ENCODE measurements around the gene PRSS21. TPM values are rescaled to one million over a fixed set of nuclear protein-coding genes. Genes with fewer than 3 reads are reported as not detected.

PRSS21 gene
- total RNA-seq, 6 experiments from 2014 or later: not detected

- H3K4me1 ChIP-seq: no peaks in the 10 kb centered on the region
- TF ChIP-seq POLR2A (IDR thresholded peaks at IDR 0.05) (no peak), CTCF (IDR thresholded peaks at IDR 0.05) (no peak)
- no peak overlapping the region for H3K27ac ChIP-seq
- ATAC-seq (no peak), DNase-seq (peak in 1 of 3 donors; percentile 39)
- intact Hi-C loops (cut with DNase I): no loop called here
- no peaks in the 10 kb centered on the region for H3K27me3 ChIP-seq
- H3K9me3 ChIP-seq: no peaks in the 10 kb centered on the region
- no peak overlapping the region for H3K4me3 ChIP-seq
- no peaks in the 10 kb centered on the region for H3K36me3 ChIP-seq
- no CpG with 5 or more reads among the region's 8 CpGs for WGBS (ENCODE audit: insufficient coverage, low coverage, low lambda C conversion rate, missing lambda C conversion rate)
Observed at GRCh38 chr16:2828521-2828840, 11.4 kb downstream of the PRSS21 start.

- intact Hi-C loops (cut with DNase I): no loop called here
- DNase-seq: peak in 1 of 3 donors; percentile 27
Observed at GRCh38 chr16:2828876-2829430, 11.9 kb downstream of the PRSS21 start.

GRCh38 chr16:2829501-2830354 is 12.7 kb downstream of the PRSS21 start, which contains the start of gene ZG16B:
ZG16B (plus strand) TSS chr16:2830303; CDS start chr16:2830442, 139 bp downstream.
- Histone ChIP-seq H3K4me3 (no peak within 1 kb of the TSS), H3K27me3 (no peaks in the 10 kb centered on the region), H3K27ac (no peak within 1 kb of the TSS), H3K36me3 (no peaks in the 10 kb centered on the region), H3K4me1 (no peaks in the 10 kb centered on the region), H3K9me3 (no peaks in the 10 kb centered on the region)
- intact Hi-C loops (cut with DNase I): no loop called here
- WGBS (ENCODE audit: insufficient coverage, low coverage, low lambda C conversion rate, missing lambda C conversion rate): 67% methylated on average over 4 of the region's 32 CpGs
- peak in 3 of 4 donors; percentile 13 to 40 (median 30) for ATAC-seq
- TF ChIP-seq CTCF (IDR thresholded peaks at IDR 0.05): no peak
- no peak for TF ChIP-seq POLR2A (IDR thresholded peaks at IDR 0.05)
- DNase-seq: peak in 1 of 3 donors; percentile 47

More at GRCh38 chr16:2828876-2829430, 11.9 kb downstream of the PRSS21 start:
- no peak for ATAC-seq
- no peak overlapping the region for H3K27ac ChIP-seq
- no peaks in the 10 kb centered on the region for H3K4me1 ChIP-seq
- WGBS (ENCODE audit: insufficient coverage, low coverage, low lambda C conversion rate, missing lambda C conversion rate): 83% methylated on average over 14 of the region's 17 CpGs
- H3K36me3 ChIP-seq: no peaks in the 10 kb centered on the region
- TF ChIP-seq POLR2A (IDR thresholded peaks at IDR 0.05): no peak
- no peak overlapping the region for H3K4me3 ChIP-seq
- H3K9me3 ChIP-seq: no peaks in the 10 kb centered on the region
- no peaks in the 10 kb centered on the region for H3K27me3 ChIP-seq

- ATAC-seq (peak in 1 of 4 donors; percentile 5), DNase-seq (no peak)
- Histone ChIP-seq H3K4me1 (no peaks in the 10 kb centered on the region), H3K27me3 (no peaks in the 10 kb centered on the region), H3K27ac (no peak overlapping the region), H3K36me3 (no peaks in the 10 kb centered on the region), H3K4me3 (no peak overlapping the region), H3K9me3 (no peaks in the 10 kb centered on the region)
- TF ChIP-seq POLR2A (IDR thresholded peaks at IDR 0.05): no peak
- TF ChIP-seq CTCF (IDR thresholded peaks at IDR 0.05): no peak
- 88% methylated on average over 1 of the region's 5 CpGs for WGBS (ENCODE audit: insufficient coverage, low coverage, low lambda C conversion rate, missing lambda C conversion rate)
- intact Hi-C loops (cut with DNase I): no loop called here
Observed at GRCh38 chr16:2830355-2830695, 13.3 kb downstream of the PRSS21 start.

- no peak for TF ChIP-seq CTCF (IDR thresholded peaks at IDR 0.05)
- no peak for TF ChIP-seq POLR2A (IDR thresholded peaks at IDR 0.05)
- WGBS (ENCODE audit: insufficient coverage, low coverage, low lambda C conversion rate, missing lambda C conversion rate): no CpG with 5 or more reads among the region's 15 CpGs
- no peaks in the 10 kb centered on the region for H3K36me3 ChIP-seq
- no peak overlapping the region for H3K4me3 ChIP-seq
- no peaks in the 10 kb centered on the region for H3K27me3 ChIP-seq
- DNase-seq: peak in 1 of 3 donors; percentile 34
- H3K4me1 ChIP-seq: no peaks in the 10 kb centered on the region
- intact Hi-C loops (cut with DNase I): no loop called here
- no peaks in the 10 kb centered on the region for H3K9me3 ChIP-seq
- no peak overlapping the region for H3K27ac ChIP-seq
- no peak for ATAC-seq
Observed at GRCh38 chr16:2831203-2831602, 14.2 kb downstream of the PRSS21 start.
